ENCODE results near the gene RAB11FIP2.

Gene RAB11FIP2

DNA sequence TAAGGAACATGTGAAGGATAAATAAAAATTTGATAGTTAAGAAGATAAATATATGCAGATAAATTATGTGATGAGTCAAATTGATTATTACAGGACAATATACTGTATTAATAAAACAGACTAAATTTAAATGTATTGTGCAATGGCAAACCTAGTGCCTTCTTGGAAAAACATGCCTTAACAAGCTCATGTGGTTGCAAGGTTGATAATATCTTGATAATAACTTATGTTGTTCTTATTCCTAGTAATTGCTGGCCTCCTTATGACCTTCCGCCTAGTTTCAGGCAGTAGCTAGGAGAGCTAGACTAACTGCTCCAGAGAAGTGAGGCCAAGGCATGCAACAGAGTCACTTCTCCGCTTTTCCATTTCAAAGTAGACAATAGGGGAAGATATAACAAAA, 7.6 kb upstream of the RAB11FIP2 start:
- Histone ChIP-seq H3K27ac (no peak overlapping the region), H3K36me3 (no peaks in the 10 kb centered on the region), H4K20me1 (no peaks in the 10 kb centered on the region), H3K4me3 (no peak overlapping the region), H3K27me3 (no peaks in the 10 kb centered on the region), H3K9me3 (no peaks in the 10 kb centered on the region), H3K4me1 (no peaks in the 10 kb centered on the region), H3K4me2 (no peak overlapping the region), H3K9ac (no peak overlapping the region)
- TF ChIP-seq Cebpa-rat (IDR thresholded peaks at IDR 0.05), result no peak

DNA sequence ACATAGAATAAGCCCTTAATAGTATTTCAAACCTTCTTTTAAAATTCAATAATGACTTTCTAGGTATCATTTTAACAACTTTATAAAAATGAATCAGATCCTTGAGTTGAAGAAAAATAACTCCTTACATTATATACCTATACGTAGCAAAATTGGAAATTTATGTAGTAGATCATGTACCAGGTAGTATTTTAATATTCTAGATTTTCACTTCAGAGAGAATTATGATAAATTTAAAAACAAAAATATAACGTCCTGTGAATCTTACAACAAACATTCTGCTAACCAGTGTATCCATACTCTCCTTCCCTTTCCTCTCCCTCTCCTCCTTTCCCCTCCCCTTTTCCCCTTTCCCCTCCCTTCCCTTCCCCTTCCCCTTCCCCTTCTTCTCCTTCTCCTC, 6.1 kb upstream of the RAB11FIP2 start:
- no peaks in the 10 kb centered on the region for H3K9me3 ChIP-seq
- no peaks in the 10 kb centered on the region for H3K27me3 ChIP-seq
- H3K9ac ChIP-seq, result no peak overlapping the region
- no peak overlapping the region for H3K4me2 ChIP-seq
- no peak for TF ChIP-seq Cebpa-rat (IDR thresholded peaks at IDR 0.05)
- no peaks in the 10 kb centered on the region for H3K4me1 ChIP-seq
- no peaks in the 10 kb centered on the region for H4K20me1 ChIP-seq
- no peak overlapping the region for H3K27ac ChIP-seq
- H3K36me3 ChIP-seq, result no peaks in the 10 kb centered on the region
- H3K4me3 ChIP-seq, result no peak overlapping the region

DNA sequence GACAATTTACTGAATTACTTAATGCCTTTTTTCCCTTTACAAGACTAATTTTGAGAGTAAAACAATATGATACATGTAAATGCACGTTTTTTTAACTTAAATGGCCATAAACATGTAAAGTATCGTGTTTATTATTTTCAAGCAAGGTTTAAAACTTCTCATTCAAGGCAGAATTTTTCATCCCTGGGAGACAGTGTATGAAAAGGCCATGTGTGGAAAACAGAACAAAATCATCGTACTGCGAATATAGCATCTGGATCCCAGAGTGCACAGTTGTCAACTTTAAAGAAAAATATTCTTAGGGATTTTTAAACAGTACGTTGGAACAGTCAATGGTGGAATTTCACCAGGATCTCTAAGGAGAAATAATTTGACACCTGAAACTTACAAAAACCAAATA, 1.1 kb upstream of the RAB11FIP2 start:
- H3K9me3 ChIP-seq, result no peaks in the 10 kb centered on the region
- no peak overlapping the region for H3K4me2 ChIP-seq
- H3K36me3 ChIP-seq, result no peaks in the 10 kb centered on the region
- peaks cover 9% of the 10 kb centered on the region; the same call in 1 of the 2 replicates for H4K20me1 ChIP-seq
- no peak for TF ChIP-seq Cebpa-rat (IDR thresholded peaks at IDR 0.05)
- no peaks in the 10 kb centered on the region for H3K27me3 ChIP-seq
- H3K4me3 ChIP-seq, result no peak overlapping the region
- H3K27ac ChIP-seq, result no peak overlapping the region
- H3K4me1 ChIP-seq, result peaks cover 36% of the 10 kb centered on the region
- H3K9ac ChIP-seq, result no peak overlapping the region

DNA sequence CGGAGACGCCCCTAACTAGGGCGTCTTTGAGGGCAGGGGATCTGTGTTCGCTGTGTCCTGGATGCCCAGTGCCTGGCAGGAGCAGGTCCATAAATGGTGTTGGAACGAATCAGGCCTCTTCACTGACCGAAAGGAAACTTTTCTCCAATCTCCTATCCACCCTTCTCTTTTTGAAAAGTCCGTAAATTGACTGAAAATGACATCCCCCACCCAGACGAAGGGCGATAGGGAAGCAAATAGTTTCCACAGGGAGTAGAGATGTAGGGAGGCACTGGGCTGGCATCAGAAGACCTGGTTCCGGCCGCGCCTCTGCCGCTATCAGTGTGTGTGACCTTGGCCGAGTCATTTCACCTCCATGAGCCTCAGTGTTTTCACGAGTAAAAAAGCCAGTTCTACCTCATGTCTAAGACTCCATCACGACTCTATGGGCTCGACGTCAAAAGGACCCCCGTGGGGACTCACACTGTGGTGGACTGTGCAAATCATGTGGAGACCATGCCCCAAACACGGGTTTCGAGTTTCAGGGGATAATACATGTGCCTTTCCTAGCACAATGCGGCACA, 497 bp upstream of the RAB11FIP2 start:
- Histone ChIP-seq H3K4me2 (peak overlapping the region; percentile 93), H3K9me3 (no peaks in the 10 kb centered on the region), H3K4me3 (peak overlapping the region; percentile 92), H3K27me3 (no peaks in the 10 kb centered on the region), H3K9ac (peak overlapping the region; percentile 93; the same call in 1 of the 2 replicates), H4K20me1 (peaks cover 15% of the 10 kb centered on the region; the same call in 1 of the 2 replicates), H3K4me1 (peaks cover 42% of the 10 kb centered on the region), H3K36me3 (no peaks in the 10 kb centered on the region), H3K27ac (peak overlapping the region; percentile 88)
- no peak for TF ChIP-seq Cebpa-rat (IDR thresholded peaks at IDR 0.05)

DNA sequence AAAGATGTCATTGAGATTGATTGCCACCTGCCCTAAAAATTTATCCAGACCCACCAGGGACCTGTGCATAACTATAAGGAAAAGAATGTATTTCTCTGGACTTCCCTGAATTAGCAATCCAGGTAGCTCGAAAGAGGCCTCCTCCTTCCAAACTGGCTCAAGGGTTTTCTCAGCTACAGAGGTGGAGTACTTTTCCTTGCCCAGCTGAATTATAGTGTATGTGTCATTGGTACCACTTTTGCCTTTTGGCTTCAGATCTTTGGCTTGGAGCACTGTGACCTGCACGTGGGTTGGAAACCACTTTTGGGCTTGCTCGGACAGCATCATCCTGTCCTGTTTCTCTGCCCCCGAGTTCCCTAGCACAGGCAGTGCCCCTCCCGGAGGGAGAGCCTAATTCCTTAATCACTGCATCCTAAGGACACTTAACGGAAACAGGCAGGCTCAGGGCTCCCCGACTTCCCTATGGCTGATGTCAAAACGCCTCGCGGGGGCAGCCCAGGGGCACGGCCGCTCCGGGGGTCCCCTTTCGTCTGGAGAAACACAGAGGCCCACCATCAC, 825 bp downstream of the RAB11FIP2 start:
- no peaks in the 10 kb centered on the region for H3K36me3 ChIP-seq
- TF ChIP-seq Cebpa-rat (IDR thresholded peaks at IDR 0.05), result no peak
- peak overlapping the region; percentile 88 for H3K27ac ChIP-seq
- H3K4me3 ChIP-seq, result peak overlapping the region; percentile 92
- no peaks in the 10 kb centered on the region for H3K9me3 ChIP-seq
- H3K4me2 ChIP-seq, result peak overlapping the region; percentile 93
- peaks cover 42% of the 10 kb centered on the region for H3K4me1 ChIP-seq
- H3K27me3 ChIP-seq, result no peaks in the 10 kb centered on the region
- H3K9ac ChIP-seq, result peak overlapping the region; percentile 93
- H4K20me1 ChIP-seq, result peaks cover 20% of the 10 kb centered on the region; the same call in 1 of the 2 replicates

DNA sequence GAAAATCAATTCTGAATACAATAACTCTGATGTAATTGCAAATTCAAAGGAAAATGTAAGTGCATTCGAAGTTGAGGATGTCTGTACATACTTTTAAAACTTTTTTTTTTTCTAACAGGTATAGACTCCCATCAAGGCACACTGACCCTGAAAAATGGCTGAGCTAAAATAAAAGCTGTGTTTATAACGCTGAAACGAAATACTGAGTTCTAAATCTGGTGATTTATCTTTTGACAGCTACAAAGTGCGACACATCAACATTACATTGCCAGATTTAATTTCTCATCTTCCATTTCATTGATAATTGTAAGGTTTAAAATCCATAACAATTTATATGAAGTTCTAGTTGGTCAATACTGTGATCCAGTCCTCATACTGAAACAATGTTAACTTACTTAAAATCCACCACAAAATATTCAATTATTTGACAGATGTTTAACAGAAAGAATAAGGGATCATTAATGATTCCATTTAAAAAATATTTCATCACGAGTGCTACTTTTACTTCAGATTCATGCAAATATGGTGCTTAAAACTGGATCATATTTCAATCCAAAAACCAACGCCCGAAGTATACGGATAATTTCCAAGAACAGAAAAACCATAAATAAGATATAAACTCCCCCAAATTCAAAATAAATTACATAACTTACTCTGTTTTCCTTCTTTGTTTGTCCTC, 1.4 kb downstream of the RAB11FIP2 start:
- no peaks in the 10 kb centered on the region for H3K27me3 ChIP-seq
- peak overlapping the region; percentile 93 for H3K9ac ChIP-seq
- no peaks in the 10 kb centered on the region for H3K36me3 ChIP-seq
- peaks cover 42% of the 10 kb centered on the region for H3K4me1 ChIP-seq
- H3K27ac ChIP-seq, result no peak overlapping the region
- H3K9me3 ChIP-seq, result no peaks in the 10 kb centered on the region
- peak overlapping the region; percentile 93 for H3K4me2 ChIP-seq
- peaks cover 20% of the 10 kb centered on the region; the same call in 1 of the 2 replicates for H4K20me1 ChIP-seq
- peak overlapping the region; percentile 92 for H3K4me3 ChIP-seq
- TF ChIP-seq Cebpa-rat (IDR thresholded peaks at IDR 0.05), result no peak

DNA sequence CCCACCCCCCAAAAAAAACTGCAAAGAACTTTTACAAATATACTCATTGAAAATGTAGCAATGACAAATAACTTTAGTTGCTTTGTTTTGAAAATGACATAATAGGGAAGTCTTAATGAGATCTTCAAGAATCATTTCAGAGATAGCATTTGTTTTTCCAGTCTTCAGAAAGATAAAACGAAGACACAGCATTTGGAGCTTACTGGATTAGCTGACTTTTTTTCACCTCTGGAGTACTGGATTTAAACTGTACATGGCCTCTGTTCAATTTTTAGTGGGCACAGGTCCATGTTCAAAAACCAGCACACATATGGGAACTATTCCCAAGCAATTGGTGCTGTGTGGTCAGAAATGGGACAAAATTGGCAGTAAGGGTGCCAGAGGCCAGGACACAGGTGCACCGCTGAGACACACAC, 3.9 kb downstream of the RAB11FIP2 start:
- no peak for TF ChIP-seq Cebpa-rat (IDR thresholded peaks at IDR 0.05)
- Histone ChIP-seq H4K20me1 (peaks cover 20% of the 10 kb centered on the region; the same call in 1 of the 2 replicates), H3K4me3 (no peak overlapping the region), H3K36me3 (peaks cover 13% of the 10 kb centered on the region; the same call in 1 of the 2 replicates), H3K4me1 (peaks cover 42% of the 10 kb centered on the region), H3K4me2 (no peak overlapping the region), H3K27ac (no peak overlapping the region), H3K27me3 (no peaks in the 10 kb centered on the region), H3K9ac (no peak overlapping the region), H3K9me3 (no peaks in the 10 kb centered on the region)

DNA sequence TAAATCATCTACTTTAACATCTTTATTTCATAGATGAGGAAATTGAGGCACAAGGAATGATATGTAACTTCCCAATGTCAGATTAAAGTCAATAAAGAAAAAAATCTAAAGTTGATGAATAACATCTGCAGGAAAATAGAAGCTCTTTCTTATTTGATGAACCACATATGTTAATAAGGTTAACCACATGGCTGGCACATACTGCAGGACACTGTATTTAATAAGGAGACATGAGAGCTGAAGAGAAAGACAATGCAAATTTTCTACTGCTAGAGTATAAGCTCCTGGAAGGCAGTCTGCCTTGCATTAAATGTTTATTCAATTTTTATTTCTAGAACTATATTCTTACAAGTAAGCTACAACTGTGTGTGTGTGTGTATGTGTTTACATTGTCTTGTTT, 4.4 kb downstream of the RAB11FIP2 start:
- no peak overlapping the region for H3K27ac ChIP-seq
- TF ChIP-seq Cebpa-rat (IDR thresholded peaks at IDR 0.05), result no peak
- H3K36me3 ChIP-seq, result peaks cover 13% of the 10 kb centered on the region; the same call in 1 of the 2 replicates
- H3K27me3 ChIP-seq, result no peaks in the 10 kb centered on the region
- no peaks in the 10 kb centered on the region for H3K9me3 ChIP-seq
- H3K4me3 ChIP-seq, result no peak overlapping the region
- H4K20me1 ChIP-seq, result peaks cover 20% of the 10 kb centered on the region; the same call in 1 of the 2 replicates
- H3K4me2 ChIP-seq, result no peak overlapping the region
- peaks cover 40% of the 10 kb centered on the region for H3K4me1 ChIP-seq
- no peak overlapping the region for H3K9ac ChIP-seq

DNA sequence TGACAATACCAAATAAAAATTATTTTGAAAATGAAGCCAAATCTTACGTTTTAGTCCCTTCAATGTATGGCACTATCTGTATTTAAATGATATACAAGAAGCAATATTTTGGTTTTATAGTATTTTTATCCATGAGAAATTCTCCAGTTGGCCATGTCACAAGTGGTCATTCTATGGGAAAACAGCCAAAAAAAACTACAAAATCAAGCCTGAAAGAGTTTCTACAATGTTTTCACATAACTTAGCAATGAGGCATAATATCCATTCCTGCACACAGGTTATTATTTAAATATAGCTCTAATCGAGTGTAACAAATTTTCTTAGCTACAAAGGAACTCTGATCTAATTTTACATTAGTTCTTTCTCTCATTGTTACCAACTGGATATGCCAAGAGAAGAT, 5.4 kb downstream of the RAB11FIP2 start:
- TF ChIP-seq Cebpa-rat (IDR thresholded peaks at IDR 0.05), result no peak

DNA sequence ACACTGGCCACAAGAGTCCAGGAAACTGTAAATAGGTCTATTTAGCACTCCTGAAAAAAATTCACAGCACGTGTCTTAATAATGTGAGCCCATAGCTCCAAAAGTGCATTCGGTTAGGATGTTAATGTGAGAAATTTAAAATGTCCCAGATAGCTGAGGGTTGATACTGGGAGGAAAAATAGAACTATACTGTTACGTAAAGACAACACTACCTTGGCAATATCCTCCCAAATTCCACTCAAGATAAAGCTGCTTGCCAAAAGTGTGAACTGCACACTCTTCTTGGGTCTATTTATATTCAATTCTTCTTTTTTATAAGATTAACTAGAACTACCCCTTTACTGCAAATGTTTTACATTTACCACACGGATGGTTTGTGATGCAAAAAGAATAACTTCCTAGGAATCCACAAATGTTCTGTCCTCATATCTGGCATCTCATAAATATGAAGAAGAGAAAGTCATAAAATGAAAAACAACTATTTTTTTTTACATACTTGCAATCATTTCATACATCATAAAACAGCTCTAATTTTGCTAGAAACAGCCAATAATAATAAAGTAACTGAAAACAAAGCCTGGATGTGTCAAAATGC, 10.4 kb downstream of the RAB11FIP2 start:
- Histone ChIP-seq H3K4me3 (no peak overlapping the region), H3K9me3 (no peaks in the 10 kb centered on the region), H3K27me3 (no peaks in the 10 kb centered on the region), H3K4me2 (peak overlapping the region; percentile 16; the same call in 1 of the 2 replicates), H3K36me3 (peaks cover 41% of the 10 kb centered on the region), H3K4me1 (peaks cover 12% of the 10 kb centered on the region), H3K27ac (no peak overlapping the region), H3K9ac (no peak overlapping the region), H4K20me1 (peaks cover 10% of the 10 kb centered on the region)
- no peak for TF ChIP-seq Cebpa-rat (IDR thresholded peaks at IDR 0.05)

More for the DNA sequence above, 5.4 kb downstream of the RAB11FIP2 start:
- peaks cover 20% of the 10 kb centered on the region; the same call in 1 of the 2 replicates for H4K20me1 ChIP-seq
- H3K9ac ChIP-seq, result no peak overlapping the region
- H3K4me3 ChIP-seq, result no peak overlapping the region
- H3K4me1 ChIP-seq, result peaks cover 38% of the 10 kb centered on the region
- H3K27me3 ChIP-seq, result no peaks in the 10 kb centered on the region
- H3K9me3 ChIP-seq, result no peaks in the 10 kb centered on the region
- H3K27ac ChIP-seq, result no peak overlapping the region
- peaks cover 13% of the 10 kb centered on the region; the same call in 1 of the 2 replicates for H3K36me3 ChIP-seq
- H3K4me2 ChIP-seq, result no peak overlapping the region

Data from BLaER1 (cell line).